ENCODE measurements around the gene COX18.

DNA sequence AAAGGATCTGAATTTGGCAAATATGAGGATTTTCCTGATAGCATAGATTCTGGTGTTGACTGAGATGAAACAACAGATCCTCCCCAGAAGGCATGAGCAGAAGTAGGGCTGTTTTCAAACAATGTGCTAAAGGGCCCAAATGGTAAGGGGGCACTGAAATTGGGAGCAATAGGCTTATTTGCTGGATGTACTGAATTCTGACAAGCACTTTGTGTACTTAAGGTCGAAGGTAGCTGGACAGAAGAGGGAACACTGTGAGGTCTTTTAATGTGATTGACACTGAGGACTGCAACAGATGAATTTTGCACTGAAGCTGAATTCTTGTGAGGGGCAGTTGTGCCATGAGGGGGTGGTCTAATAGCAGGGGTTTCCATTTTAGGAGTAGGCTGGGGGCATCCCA is 21.2 kb upstream of the COX18 start:
- TF ChIP-seq ZNF274 (IDR thresholded peaks at IDR 0.05; ENCODE audit: low read depth, low read length) (no peak), YY1 (IDR thresholded peaks at IDR 0.05; ENCODE audit: insufficient read depth, insufficient read length) (no peak)
